GM12878 (cell line): Measurements from ENCODE around the gene IGLON5. TPM values are rescaled to one million over a fixed set of nuclear protein-coding genes. Genes with fewer than 3 reads are reported as not detected.
A peak's percentile ranks its signal among the peaks of the same experiment; 100 is the strongest.

Experiments used
- ASH2L ChIP-seq: fragments of 300-600, 200-600 bp; sonication (generic); IDR thresholded peaks from 2 replicates; pipeline ENCODE4 v1.6.1; 2017; ENCODE audit warnings: low read depth, mild to moderate bottlenecking, borderline replicate concordance
- CBFB ChIP-seq: IDR thresholded peaks from 2 replicates; pipeline ENCODE4 v1.6.1; 2016; ENCODE audit warnings: antibody characterized with exemption, low read depth
- CEBPZ ChIP-seq: fragments of 150-350 bp; IDR thresholded peaks from 2 replicates; pipeline ENCODE4 v1.6.1; 2016; ENCODE audit warnings: low read depth, low read length
- CREB1 ChIP-seq: IDR thresholded peaks from 2 replicates; pipeline ENCODE4 v1.6.1; 2012; ENCODE audit warnings: low read depth, mild to moderate bottlenecking, inconsistent platforms
- DPF2 ChIP-seq: fragments of 450-650 bp; IDR thresholded peaks from 2 replicates; pipeline ENCODE4 v1.6.1; 2017; ENCODE audit warnings: mild to moderate bottlenecking
- FOXM1 ChIP-seq: IDR thresholded peaks from 2 replicates; pipeline ENCODE4 v1.6.1; 2012; ENCODE audit warnings: low read depth, mild to moderate bottlenecking, inconsistent platforms, low read length, moderate library complexity
- HCFC1 ChIP-seq: fragments of 150-350 bp; IDR thresholded peaks from 2 replicates; pipeline ENCODE4 v1.6.1; 2014; ENCODE audit warnings: low read length
- JUNB ChIP-seq: IDR thresholded peaks from 2 replicates; pipeline ENCODE4 v1.6.1; 2016; ENCODE audit warnings: antibody characterized with exemption, mild to moderate bottlenecking
- JUND ChIP-seq: IDR thresholded peaks from 2 replicates; pipeline ENCODE4 v1.6.1; 2012; ENCODE audit warnings: low read depth, mild to moderate bottlenecking, low read length, improper control_type of control experiment, moderate library complexity
- KDM1A ChIP-seq: fragments of 200-600 bp; sonication (generic); IDR thresholded peaks from 2 replicates; pipeline ENCODE4 v1.6.1; 2016; ENCODE audit warnings: borderline replicate concordance
- MYB ChIP-seq: fragments of 150-350 bp; IDR thresholded peaks from 2 replicates; pipeline ENCODE4 v1.6.1; 2014; ENCODE audit warnings: mild to moderate bottlenecking, low read depth, low read length, borderline replicate concordance
- NFXL1 ChIP-seq: fragments of 450-650 bp; IDR thresholded peaks from 2 replicates; pipeline ENCODE4 v1.6.1; 2017; ENCODE audit warnings: antibody characterized with exemption, mild to moderate bottlenecking, borderline replicate concordance
- REST ChIP-seq: IDR thresholded peaks from 2 replicates; pipeline ENCODE4 v1.6.1; 2012; ENCODE audit warnings: mild to moderate bottlenecking, low read depth, low read length
- RFX5 ChIP-seq: IDR thresholded peaks from 2 replicates; pipeline ENCODE4 v1.6.1; 2011; ENCODE audit warnings: low read depth, low read length, improper control_type of control experiment
- SKIL ChIP-seq: fragments of 450-650 bp; IDR thresholded peaks from 2 replicates; pipeline ENCODE4 v1.6.1; 2017; ENCODE audit warnings: mild to moderate bottlenecking, low read depth, inconsistent platforms; ENCODE audit not compliant: poor library complexity, severe bottlenecking
- YY1 ChIP-seq: IDR thresholded peaks from 2 replicates; pipeline ENCODE4 v1.6.1; 2011; ENCODE audit warnings: low read depth, mild to moderate bottlenecking, low read length
- ZBTB4 ChIP-seq: fragments of 450-650 bp; formaldehyde crosslinking; IDR thresholded peaks from 2 replicates; pipeline ENCODE4 v1.4.0; 2022; ENCODE audit warnings: mild to moderate bottlenecking, moderate library complexity
- ZNF207 ChIP-seq: fragments of 450-650 bp; IDR thresholded peaks from 2 replicates; pipeline ENCODE4 v1.6.1; 2014; ENCODE audit warnings: antibody characterized with exemption, mild to moderate bottlenecking, borderline replicate concordance
- polyA plus RNA-seq, 11 experiments: library from polyadenylated mRNA; depleted of rRNA in 4 of 11; unstranded in 6 of 11; stranded (reverse) in 5 of 11; fragments of >200 nt; fragmentation: Nextera tagmentation in 4 of 11; fragmentation: Illumina TruSeq in 1 of 11; extraction: Ambion mirVana in 4 of 11; extraction: Trizol in 1 of 11; gene quantifications; 1 replicate in 1 of 11; 2 replicates in 10 of 11; pipeline versions ENCODE4 v1.2.1 to v1.2.3, GENCODE V29; 2011 to 2016; ENCODE audit warnings: inconsistent platforms in 2 of 11, missing spikeins in 2 of 11, low read depth in 1 of 11
- total RNA-seq, 4 experiments: library from RNA; depleted of rRNA in 3 of 4; stranded (reverse); fragments of >200 nt in 3 of 4; fragmentation: Illumina TruSeq in 1 of 4; extraction: Trizol in 1 of 4; gene quantifications; 2 replicates each; pipeline versions ENCODE4 v1.2.1 to v1.2.3, GENCODE V29; 2013 to 2021

Gene IGLON5
- total and polyA plus RNA-seq, 10 of the 15 experiments (the other 5 are each of a cell fraction or from before 2014, with no cell fraction given) = not detected

GRCh38 chr19:51372649-51373504 lies 61.4 kb downstream of the IGLON5 start, which contains the start of gene NKG7 (continued):
- TF ChIP-seq SKIL (no peak), DPF2 (no peak), YY1 (no peak), NFXL1 (no peak), MYB (no peak), ASH2L (no peak), FOXM1 (0 out of 2 replicates have a peak, but pooled peaks have one; percentile 41), CEBPZ (no peak), JUNB (peak; percentile 33; the same call in 1 of the 2 replicates), RFX5 (no peak), ZBTB4 (CRISPR knock-in tag) (no peak), HCFC1 (no peak), JUND (no peak), CREB1 (peak; percentile 41; the same call in 1 of the 2 replicates), KDM1A (no peak), REST (no peak), ZNF207 (no peak), CBFB (0 out of 2 replicates have a peak, but pooled peaks have one; percentile 71)
